Measurements from ENCODE around the gene TOMM34.

Gene TOMM34

GRCh38 chr20:44941120-44941691 lies 19.0 kb downstream of the TOMM34 start:
- Histone ChIP-seq H3K9me3 (replicated peaks; ENCODE audit: insufficient read depth, low read length) (no peaks in the 10 kb centered on the region), H3K4me1 (ENCODE audit: low read length) (no peaks in the 10 kb centered on the region), H3F3A (ENCODE audit: insufficient read depth, low read length) (no peaks in the 10 kb centered on the region), H3K27me3 (replicated peaks; ENCODE audit: insufficient read depth, low read length) (no peaks in the 10 kb centered on the region), H3K79me2 (ENCODE audit: low read length) (peaks cover 4% of the 10 kb centered on the region; the same call in 1 of the 2 replicates), H3K4me3 (ENCODE audit: low read length) (no peak overlapping the region), H3K9ac (ENCODE audit: low read length) (no peak overlapping the region), H3K9me2 (replicated peaks; ENCODE audit: insufficient read depth, low read length) (no peaks in the 10 kb centered on the region), H3K27ac (ENCODE audit: low read length) (no peak overlapping the region), H4K20me1 (ENCODE audit: insufficient read depth, low read length) (no peaks in the 10 kb centered on the region), H3K36me3 (replicated peaks; ENCODE audit: insufficient read depth, low read length) (0 out of 2 replicates have a peak, but pooled peaks cover 6% of the 10 kb centered on the region), H2AFZ (ENCODE audit: low read length) (no peak overlapping the region), H3K4me2 (ENCODE audit: low read depth, low read length) (no peak overlapping the region)
- DNase-seq: no peak
- TF ChIP-seq EZH2 (optimal IDR thresholded peaks at IDR 0.05; ENCODE audit: low read depth, low read length) (no peak), CTCF (IDR thresholded peaks at IDR 0.05; ENCODE audit: low read length) (no peak), EZH2phosphoT487 (IDR thresholded peaks at IDR 0.05; ENCODE audit: low read length) (no peak)

- H3K79me2 ChIP-seq (ENCODE audit: low read length): no peaks in the 10 kb centered on the region
- H3K4me2 ChIP-seq (ENCODE audit: low read depth, low read length): no peak overlapping the region
- H3K9ac ChIP-seq (ENCODE audit: low read length): no peak overlapping the region
- TF ChIP-seq EZH2 (optimal IDR thresholded peaks at IDR 0.05; ENCODE audit: low read depth, low read length) (no peak), CTCF (IDR thresholded peaks at IDR 0.05; ENCODE audit: low read length) (no peak)
- no peak for DNase-seq
- H3K9me2 ChIP-seq (replicated peaks; ENCODE audit: insufficient read depth, low read length): no peaks in the 10 kb centered on the region
- H3K36me3 ChIP-seq (replicated peaks; ENCODE audit: insufficient read depth, low read length): no peaks in the 10 kb centered on the region
- H3K9me3 ChIP-seq (replicated peaks; ENCODE audit: insufficient read depth, low read length): no peaks in the 10 kb centered on the region
- no peak overlapping the region for H2AFZ ChIP-seq (ENCODE audit: low read length)
- no peak overlapping the region for H3K4me3 ChIP-seq (ENCODE audit: low read length)
- no peaks in the 10 kb centered on the region for H3K27me3 ChIP-seq (replicated peaks; ENCODE audit: insufficient read depth, low read length)
- H3K4me1 ChIP-seq (ENCODE audit: low read length): no peaks in the 10 kb centered on the region
- no peaks in the 10 kb centered on the region for H3F3A ChIP-seq (ENCODE audit: insufficient read depth, low read length)
- H3K27ac ChIP-seq (ENCODE audit: low read length): no peak overlapping the region
- H4K20me1 ChIP-seq (ENCODE audit: insufficient read depth, low read length): no peaks in the 10 kb centered on the region
These were observed 21.6 kb downstream of the TOMM34 start for GRCh38 chr20:44938637-44939036.

GRCh38 chr20:44936510-44936909 lies 23.7 kb downstream of the TOMM34 start:
- Histone ChIP-seq H3K4me1 (ENCODE audit: low read length) (no peaks in the 10 kb centered on the region), H3K36me3 (replicated peaks; ENCODE audit: insufficient read depth, low read length) (no peaks in the 10 kb centered on the region), H3K9me2 (replicated peaks; ENCODE audit: insufficient read depth, low read length) (no peaks in the 10 kb centered on the region), H3K9ac (ENCODE audit: low read length) (no peak overlapping the region), H4K20me1 (ENCODE audit: insufficient read depth, low read length) (no peaks in the 10 kb centered on the region), H3K4me2 (ENCODE audit: low read depth, low read length) (no peak overlapping the region), H3K27ac (ENCODE audit: low read length) (no peak overlapping the region), H3F3A (ENCODE audit: insufficient read depth, low read length) (no peaks in the 10 kb centered on the region), H3K79me2 (ENCODE audit: low read length) (no peaks in the 10 kb centered on the region), H2AFZ (ENCODE audit: low read length) (no peak overlapping the region), H3K9me3 (replicated peaks; ENCODE audit: insufficient read depth, low read length) (no peaks in the 10 kb centered on the region), H3K27me3 (replicated peaks; ENCODE audit: insufficient read depth, low read length) (no peaks in the 10 kb centered on the region), H3K4me3 (ENCODE audit: low read length) (no peak overlapping the region)
- TF ChIP-seq CTCF (IDR thresholded peaks at IDR 0.05; ENCODE audit: low read length): no peak
- TF ChIP-seq EZH2phosphoT487 (IDR thresholded peaks at IDR 0.05; ENCODE audit: low read length): no peak
- TF ChIP-seq EZH2 (optimal IDR thresholded peaks at IDR 0.05; ENCODE audit: low read depth, low read length): no peak
- DNase-seq: no peak
